ENCODE measurements around the gene TVP23A. TPM values are rescaled to one million over a fixed set of nuclear protein-coding genes. Genes with fewer than 3 reads are reported as not detected.

TVP23A gene
- polyA plus RNA-seq, 1 of the 3 experiments (the other 2 are of a cell fraction), result 0.35 TPM

GRCh38 chr16:10761373-10761772 is 57.2 kb downstream of the TVP23A start:
- no peak for DNase-seq
- H3K4me2 ChIP-seq, result no peak overlapping the region
- no peaks in the 10 kb centered on the region for H3K79me2 ChIP-seq (ENCODE audit: insufficient read depth)
- H3K4me1 ChIP-seq (ENCODE audit: control insufficient read depth in 1 of 2, insufficient read depth in 2 of 2, low read depth in 1 of 2, low read length in 1 of 2), result peaks cover 0 to 8% of the 10 kb centered on the region in 2 experiments; a peak in 1 of 4 replicates
- H3K36me3 ChIP-seq (replicated peaks in 1 of 2; ENCODE audit: control insufficient read depth in 1 of 2, insufficient read depth in 2 of 2, low read length in 1 of 2), result peaks cover 24 to 36% of the 10 kb centered on the region in 2 experiments
- CTCF ChIA-PET, result interaction anchor here (1.5 to 2.0 kb wide), 2 partner anchors 17 to 157 kb away, joined by 3 to 7 read pairs; no protein-coding TSS in a partner anchor
- POLR2A ChIA-PET, result no interaction called here
- H3K9me3 ChIP-seq, result no peaks in the 10 kb centered on the region
- no peak overlapping the region for H3K4me3 ChIP-seq (ENCODE audit: low read depth in 2 of 2, low read length in 1 of 2)
- H3K9ac ChIP-seq, result no peak overlapping the region
- H2AFZ ChIP-seq (ENCODE audit: low read depth), result no peak overlapping the region
- TF ChIP-seq MEF2A (IDR thresholded peaks at IDR 0.05; ENCODE audit: borderline replicate concordance, low read depth), result no peak
- TF ChIP-seq GATA2 (CRISPR knock-in tag; IDR thresholded peaks at IDR 0.05), result no peak
- no peak for TF ChIP-seq POLR2AphosphoS5 (IDR thresholded peaks at IDR 0.05; ENCODE audit: low read depth, low read length)
- no peak for TF ChIP-seq TEAD4 (IDR thresholded peaks at IDR 0.05; ENCODE audit: borderline replicate concordance, insufficient read depth)
- no peak for TF ChIP-seq RAD21 (IDR thresholded peaks at IDR 0.05; ENCODE audit: low read length)
- no peak for TF ChIP-seq RCOR1 (IDR thresholded peaks at IDR 0.05; ENCODE audit: low read length)
- TF ChIP-seq JUND (IDR thresholded peaks at IDR 0.05), result no peak
- TF ChIP-seq, protein P1, sequence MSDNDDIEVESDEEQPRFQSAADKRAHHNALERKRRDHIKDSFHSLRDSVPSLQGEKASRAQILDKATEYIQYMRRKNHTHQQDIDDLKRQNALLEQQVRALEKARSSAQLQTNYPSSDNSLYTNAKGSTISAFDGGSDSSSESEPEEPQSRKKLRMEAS (IDR thresholded peaks at IDR 0.05; ENCODE audit: low read depth), result no peak
- TF ChIP-seq FOXJ3 (CRISPR knock-in tag; IDR thresholded peaks at IDR 0.05), result no peak
- TF ChIP-seq SMC3 (IDR thresholded peaks at IDR 0.05; ENCODE audit: low read depth, low read length), result no peak
- TF ChIP-seq ELF1 (IDR thresholded peaks at IDR 0.05), result no peak
- TF ChIP-seq MXI1 (IDR thresholded peaks at IDR 0.05; ENCODE audit: low read depth, low read length), result no peak
- no peak for TF ChIP-seq NFIC (IDR thresholded peaks at IDR 0.05; ENCODE audit: borderline replicate concordance)
- TF ChIP-seq, protein P2, sequence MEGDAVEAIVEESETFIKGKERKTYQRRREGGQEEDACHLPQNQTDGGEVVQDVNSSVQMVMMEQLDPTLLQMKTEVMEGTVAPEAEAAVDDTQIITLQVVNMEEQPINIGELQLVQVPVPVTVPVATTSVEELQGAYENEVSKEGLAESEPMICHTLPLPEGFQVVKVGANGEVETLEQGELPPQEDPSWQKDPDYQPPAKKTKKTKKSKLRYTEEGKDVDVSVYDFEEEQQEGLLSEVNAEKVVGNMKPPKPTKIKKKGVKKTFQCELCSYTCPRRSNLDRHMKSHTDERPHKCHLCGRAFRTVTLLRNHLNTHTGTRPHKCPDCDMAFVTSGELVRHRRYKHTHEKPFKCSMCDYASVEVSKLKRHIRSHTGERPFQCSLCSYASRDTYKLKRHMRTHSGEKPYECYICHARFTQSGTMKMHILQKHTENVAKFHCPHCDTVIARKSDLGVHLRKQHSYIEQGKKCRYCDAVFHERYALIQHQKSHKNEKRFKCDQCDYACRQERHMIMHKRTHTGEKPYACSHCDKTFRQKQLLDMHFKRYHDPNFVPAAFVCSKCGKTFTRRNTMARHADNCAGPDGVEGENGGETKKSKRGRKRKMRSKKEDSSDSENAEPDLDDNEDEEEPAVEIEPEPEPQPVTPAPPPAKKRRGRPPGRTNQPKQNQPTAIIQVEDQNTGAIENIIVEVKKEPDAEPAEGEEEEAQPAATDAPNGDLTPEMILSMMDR (IDR thresholded peaks at IDR 0.05), result no peak
- no peak for TF ChIP-seq EZH2phosphoT487 (IDR thresholded peaks at IDR 0.05; ENCODE audit: borderline replicate concordance, low read depth)
- no peak for TF ChIP-seq GABPA (IDR thresholded peaks at IDR 0.05; ENCODE audit: low read depth)
- TF ChIP-seq NRF1 (IDR thresholded peaks at IDR 0.05; ENCODE audit: low read depth, low read length), result no peak
- no peak for TF ChIP-seq USF1 (IDR thresholded peaks at IDR 0.05; ENCODE audit: borderline replicate concordance, low read depth)
- WGBS (ENCODE audit: low lambda C conversion rate), result 89% methylated on average over 8 of the region's 8 CpGs
- no peaks in the 10 kb centered on the region for H3K9me2 ChIP-seq
- no peaks in the 10 kb centered on the region for H3F3A ChIP-seq (replicated peaks; ENCODE audit: insufficient read depth)
- no peaks in the 10 kb centered on the region for H4K20me1 ChIP-seq (ENCODE audit: insufficient read depth)
- no peaks in the 10 kb centered on the region for H3K27me3 ChIP-seq (ENCODE audit: insufficient read depth)
- H3K27ac ChIP-seq (ENCODE audit: low read depth in 2 of 2, low read length in 1 of 2), result no peak overlapping the region
